Type B pancreatic cell (in vitro differentiated cells): ENCODE data around the gene MAP2K1. TPM values are rescaled to one million over a fixed set of nuclear protein-coding genes. Genes with fewer than 3 reads are reported as not detected.
A peak's percentile ranks its signal among the peaks of the same experiment; 100 is the strongest.
"Not testable (repeated sequence)": the region's sequence is repeated elsewhere in the genome, so short reads cannot be mapped to it uniquely, and the experiment has no call there.

Experiments
- DNase-seq: peaks from one replicate; pipeline ENCODE4 v3.0.0; 2021; ENCODE audit warnings: mixed read lengths; ENCODE audit not compliant: unreplicated experiment; ENCODE audit errors: extremely low spot score
- H3K27ac Mint-ChIP-seq: 2 replicates; pipeline ENCODE4 v1.8.0; 2021; ENCODE audit warnings: mild to moderate bottlenecking, mixed read lengths
- H3K27me3 Mint-ChIP-seq: 2 replicates; pipeline ENCODE4 v1.8.0; 2021; ENCODE audit warnings: mixed read lengths
- H3K36me3 Mint-ChIP-seq: 2 replicates; pipeline ENCODE4 v1.8.0; 2021; ENCODE audit warnings: mixed read lengths
- H3K4me1 Mint-ChIP-seq: one replicate; pipeline ENCODE4 v1.8.0; 2021; ENCODE audit warnings: mixed read lengths; ENCODE audit not compliant: unreplicated experiment
- H3K4me3 Mint-ChIP-seq: 2 replicates; pipeline ENCODE4 v1.8.0; 2021; ENCODE audit warnings: mild to moderate bottlenecking, mixed read lengths
- H3K9me3 Mint-ChIP-seq: 2 replicates; pipeline ENCODE4 v1.8.0; 2021; ENCODE audit warnings: mixed read lengths
- CTCF ChIP-seq: fragments of 200-600 bp; sonication (generic); conservative IDR thresholded peaks from 2 replicates; pipeline ENCODE4 v1.5.0; 2021; ENCODE audit warnings: antibody characterized with exemption, mild to moderate bottlenecking
- total RNA-seq: library from RNA; stranded (reverse); gene quantifications from 2 replicates; pipeline ENCODE4 v1.2.1, GENCODE V29; 2021; ENCODE audit warnings: low replicate concordance

Gene MAP2K1
- total RNA-seq, 1 donor from 2014 or later: 33.8 TPM

- DNase-seq: peak; percentile 57
Measured at GRCh38 chr15:66496951-66497501, 110.3 kb downstream of the MAP2K1 start.

GRCh38 chr15:66497502-66498455 lies 111.1 kb downstream of the MAP2K1 start, which contains the start of gene SNAPC5:
TSS of gene SNAPC5 (minus strand) at chr15:66497762. CDS start at chr15:66497731, 31 bp downstream.
- Mint-ChIP-seq H3K9me3 (no peaks in the 10 kb centered on the region), H3K4me3 (peak within 1 kb of the TSS; percentile 96), H3K27ac (peak within 1 kb of the TSS; percentile 95), H3K36me3 (peaks cover 46% of the 10 kb centered on the region), H3K4me1 (peaks cover 18% of the 10 kb centered on the region), H3K27me3 (no peaks in the 10 kb centered on the region)
- peak; percentile 99 for DNase-seq
- TF ChIP-seq CTCF: peak; percentile 100

More at GRCh38 chr15:66496951-66497501, 110.3 kb downstream of the MAP2K1 start:
- H3K27ac Mint-ChIP-seq: peak overlapping the region; percentile 95
- H3K27me3 Mint-ChIP-seq: no peaks in the 10 kb centered on the region
- TF ChIP-seq CTCF: no peak
- peaks cover 18% of the 10 kb centered on the region for H3K4me1 Mint-ChIP-seq
- H3K36me3 Mint-ChIP-seq: peaks cover 40% of the 10 kb centered on the region
- peak overlapping the region; percentile 96 for H3K4me3 Mint-ChIP-seq
- no peaks in the 10 kb centered on the region for H3K9me3 Mint-ChIP-seq

- peak; percentile 72 for TF ChIP-seq CTCF
- DNase-seq: peak; percentile 8
Measured at GRCh38 chr15:66498501-66499386, 112.0 kb downstream of the MAP2K1 start.

GRCh38 chr15:66500346-66500745 lies 113.6 kb downstream of the MAP2K1 start:
- Mint-ChIP-seq H3K36me3 (peaks cover 49% of the 10 kb centered on the region), H3K4me3 (peak overlapping the region; percentile 12), H3K27ac (peak overlapping the region; percentile 7), H3K4me1 (peaks cover 26% of the 10 kb centered on the region)
- not testable (repeated sequence) for DNase-seq, H3K27me3 Mint-ChIP-seq, H3K9me3 Mint-ChIP-seq

More at GRCh38 chr15:66498501-66499386, 112.0 kb downstream of the MAP2K1 start:
- H3K36me3 Mint-ChIP-seq: peaks cover 51% of the 10 kb centered on the region
- H3K4me1 Mint-ChIP-seq: peaks cover 21% of the 10 kb centered on the region
- H3K27me3 Mint-ChIP-seq: no peaks in the 10 kb centered on the region
- peak overlapping the region; percentile 95 for H3K27ac Mint-ChIP-seq
- H3K9me3 Mint-ChIP-seq: no peaks in the 10 kb centered on the region
- peak overlapping the region; percentile 96 for H3K4me3 Mint-ChIP-seq

GRCh38 chr15:66502491-66502890 lies 115.8 kb downstream of the MAP2K1 start:
- Mint-ChIP-seq H3K36me3 (peaks cover 47% of the 10 kb centered on the region), H3K9me3 (no peaks in the 10 kb centered on the region), H3K4me3 (peak overlapping the region; percentile 98), H3K27ac (peak overlapping the region; percentile 94), H3K27me3 (no peaks in the 10 kb centered on the region), H3K4me1 (peaks cover 40% of the 10 kb centered on the region)
- no peak for TF ChIP-seq CTCF
- no peak for DNase-seq

- peak overlapping the region; percentile 98 for H3K4me3 Mint-ChIP-seq
- H3K27me3 Mint-ChIP-seq, H3K9me3 Mint-ChIP-seq, DNase-seq: not testable (repeated sequence)
- peaks cover 42% of the 10 kb centered on the region for H3K36me3 Mint-ChIP-seq
- H3K27ac Mint-ChIP-seq: peak overlapping the region; percentile 94
- peaks cover 36% of the 10 kb centered on the region for H3K4me1 Mint-ChIP-seq
Measured at GRCh38 chr15:66503041-66503648, 116.4 kb downstream of the MAP2K1 start.
